Posterior cingulate gyrus (tissue), 11 donors: ENCODE results near the gene FAM219B.
"Not testable (repeated sequence)": the region's sequence is repeated elsewhere in the genome, so short reads cannot be mapped to it uniquely, and the experiment has no call there.

Experiments used
- DNase-seq, 10 donors: peaks; one replicate each; pipeline versions ENCODE4 v3.0.0 to v3.0.0-alpha.2; 2020 to 2021; ENCODE audit warnings: mixed read lengths in 3 of 10
- intact Hi-C: fragments of 100-400 bp; cut with DNase I; formaldehyde crosslinking; loops from one replicate; pipeline ENCODE4 v1.15.1; 2023

Gene FAM219B, protein sequence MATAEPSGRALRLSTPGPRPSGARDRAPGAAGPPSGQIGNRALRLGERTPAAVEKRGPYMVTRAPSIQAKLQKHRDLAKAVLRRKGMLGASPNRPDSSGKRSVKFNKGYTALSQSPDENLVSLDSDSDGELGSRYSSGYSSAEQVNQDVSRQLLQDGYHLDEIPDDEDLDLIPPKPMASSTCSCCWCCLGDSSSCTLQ

DNA sequence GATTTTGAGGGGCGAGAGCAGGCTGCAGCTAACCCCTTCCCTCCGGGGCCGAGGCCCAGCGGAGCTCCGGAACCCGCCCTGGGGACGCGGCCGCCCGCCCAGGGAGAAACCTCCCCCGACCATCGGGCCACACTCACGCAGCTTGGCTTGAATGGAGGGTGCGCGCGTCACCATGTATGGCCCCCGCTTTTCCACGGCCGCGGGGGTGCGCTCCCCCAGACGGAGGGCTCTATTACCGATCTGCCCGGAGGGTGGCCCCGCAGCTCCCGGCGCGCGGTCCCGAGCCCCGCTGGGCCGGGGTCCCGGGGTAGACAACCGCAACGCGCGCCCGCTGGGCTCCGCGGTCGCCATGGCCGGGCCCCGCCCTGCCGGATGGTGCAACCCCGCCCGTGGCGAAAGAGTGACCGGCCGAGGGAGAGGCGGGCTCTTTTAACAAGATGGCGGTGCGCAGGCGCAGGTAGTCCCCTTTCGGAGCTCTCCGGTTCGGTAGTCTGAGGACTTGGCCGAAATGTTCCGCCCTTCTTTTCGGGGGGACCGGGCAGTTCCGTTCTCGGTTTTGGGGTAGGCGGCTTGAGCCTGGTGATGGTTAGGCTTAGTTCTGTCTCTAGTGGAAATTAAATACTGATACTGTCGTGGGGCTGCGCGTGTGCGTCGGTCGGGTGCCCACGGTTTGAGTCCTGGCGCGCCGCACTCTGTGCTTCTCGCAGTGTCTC, at the start of gene FAM219B:
FAM219B (minus strand) TSS at position 402 of the 713 bp plus-strand sequence; CDS start at position 351, 51 bp downstream.
- intact Hi-C loops = loop anchor here (1.0 to 5.0 kb wide), 3 partner anchors 32 to 64 kb away; partner anchors contain the start of genes COX5A, SCAMP2 and ULK3
- DNase-seq = peak; percentile 88 to 99 (median 95)

DNA sequence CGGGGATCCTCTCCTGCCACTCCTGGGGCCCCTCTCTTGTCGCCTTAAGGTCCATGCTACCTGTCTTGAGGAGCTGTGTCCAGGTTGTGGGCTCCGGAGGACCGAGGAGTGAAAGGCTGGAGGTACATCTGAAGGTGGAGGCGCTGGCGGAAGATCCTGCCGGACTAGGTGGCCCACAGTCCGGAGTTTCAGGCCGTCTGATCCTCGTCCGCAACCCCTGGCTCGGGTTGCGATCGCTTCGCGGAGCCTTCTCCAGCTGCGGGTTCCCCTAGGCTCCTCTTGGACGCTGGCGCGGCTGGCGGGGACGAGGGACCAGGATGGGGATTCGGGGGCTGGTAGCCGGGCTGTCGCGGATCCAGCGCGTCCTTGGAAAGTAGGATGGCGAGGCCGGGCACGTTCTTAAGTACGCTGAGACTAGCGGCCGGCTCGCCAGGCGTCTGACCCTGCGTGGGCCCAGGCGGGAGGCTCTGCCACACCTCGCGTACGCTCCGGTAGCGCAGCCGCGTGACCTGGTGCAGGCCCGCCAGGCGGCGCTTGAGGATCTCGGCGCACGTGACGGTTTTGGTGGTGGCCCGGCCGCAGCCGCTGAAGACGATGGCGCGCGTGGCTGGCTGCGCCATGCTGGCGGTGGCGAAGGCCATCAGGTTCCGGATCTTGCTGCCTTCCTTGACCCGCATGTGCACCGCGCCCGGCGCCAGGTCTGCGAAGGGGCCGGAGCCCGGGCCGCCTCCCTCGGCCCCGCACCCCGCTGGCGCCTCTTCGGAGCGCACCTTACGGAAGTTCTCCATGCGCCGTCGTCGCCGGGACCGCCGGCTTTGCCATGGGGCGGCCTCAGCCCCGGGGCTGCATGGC, 49.4 kb upstream of the FAM219B start:
- peak; percentile 51 to 95 (median 66) for DNase-seq
- intact Hi-C loops = loop anchor here (1.0 to 10.0 kb wide), 3 partner anchors 17 to 321 kb away; partner anchors contain the start of gene COX5A

DNA sequence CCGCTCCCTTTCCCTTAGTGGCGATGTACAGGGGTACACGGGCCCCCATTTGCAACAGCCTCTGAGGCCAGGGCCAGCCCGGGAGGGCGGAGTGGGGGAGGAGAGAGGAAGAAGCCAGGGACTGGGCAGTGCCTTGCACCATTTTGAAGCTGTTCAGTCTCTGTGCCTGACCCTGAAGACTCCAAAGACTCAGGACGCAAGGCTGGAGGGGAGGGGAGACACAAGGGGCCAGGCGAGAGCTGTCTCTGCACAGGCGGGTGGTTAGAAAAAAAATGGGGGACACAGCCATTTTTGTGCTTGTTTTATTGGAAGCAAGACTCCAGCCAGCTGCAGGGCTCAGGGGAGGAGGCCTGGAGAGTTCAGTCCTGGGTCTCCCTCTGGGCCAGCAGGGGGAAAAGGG, 48.4 kb upstream of the FAM219B start:
- intact Hi-C loops = loop anchor here (10.0 kb wide), 1 partner anchor 320 kb away; no protein-coding TSS in a partner anchor
- DNase-seq = peak in 1 of 10 donors; percentile 64

DNA sequence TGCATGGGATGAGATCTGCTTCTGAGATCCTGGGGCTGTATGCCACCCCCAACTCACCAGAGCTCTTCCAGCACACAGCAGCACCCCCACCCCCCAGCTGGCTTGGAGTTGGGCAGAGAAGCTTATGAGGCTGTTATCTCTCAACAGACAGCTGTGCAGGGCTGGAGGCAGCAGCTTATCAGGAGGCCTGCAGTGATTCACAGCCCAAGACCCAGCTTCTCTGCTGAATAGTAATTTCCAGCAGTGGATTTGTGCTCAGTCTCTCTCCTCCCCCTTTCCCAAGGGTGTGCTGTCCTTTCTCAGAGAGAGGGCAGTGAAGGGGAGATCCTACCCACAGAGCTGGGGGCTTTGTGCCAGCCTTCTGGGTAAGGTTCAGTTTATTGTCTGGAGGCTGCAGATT, 47.9 kb upstream of the FAM219B start:
- intact Hi-C loops = loop anchor here (10.0 kb wide), 1 partner anchor 320 kb away; no protein-coding TSS in a partner anchor
- DNase-seq = peak in 3 of 10 donors; percentile 24 to 80 (median 56)

- DNase-seq = peak in 2 of 10 donors; percentile 31 to 42
- intact Hi-C loops = loop anchor here (10.0 kb wide), 1 partner anchor 316 kb away; no protein-coding TSS in a partner anchor
Measured at GRCh38 chr15:74951006-74951405, 44.4 kb upstream of the FAM219B start.

GRCh38 chr15:74950078-74950908, 43.6 kb upstream of the FAM219B start:
- peak in 8 of 10 donors; percentile 55 to 87 (median 80) for DNase-seq
- intact Hi-C loops = loop anchor here (1.0 to 10.0 kb wide), 2 partner anchors 179 to 315 kb away; no protein-coding TSS in a partner anchor

- DNase-seq = peak; percentile 89 to 99 (median 91)
- intact Hi-C loops = loop anchor here (1.0 to 2.0 kb wide), 2 partner anchors 19 to 31 kb away; partner anchors contain the start of genes FAM219B and RPP25
Measured at GRCh38 chr15:74937590-74938371, 31.1 kb upstream of the FAM219B start, which contains the start of gene COX5A. TSS of gene COX5A (minus strand) at chr15:74938073. CDS start at chr15:74938014, 59 bp downstream.

- no peak for DNase-seq
- intact Hi-C loops = no loop called here
Measured at GRCh38 chr15:74937272-74937589, 30.6 kb upstream of the FAM219B start.

GRCh38 chr15:74935193-74935592, 28.5 kb upstream of the FAM219B start:
- DNase-seq = peak in 1 of 10 donors; percentile 58
- intact Hi-C loops = not testable (repeated sequence)

DNA sequence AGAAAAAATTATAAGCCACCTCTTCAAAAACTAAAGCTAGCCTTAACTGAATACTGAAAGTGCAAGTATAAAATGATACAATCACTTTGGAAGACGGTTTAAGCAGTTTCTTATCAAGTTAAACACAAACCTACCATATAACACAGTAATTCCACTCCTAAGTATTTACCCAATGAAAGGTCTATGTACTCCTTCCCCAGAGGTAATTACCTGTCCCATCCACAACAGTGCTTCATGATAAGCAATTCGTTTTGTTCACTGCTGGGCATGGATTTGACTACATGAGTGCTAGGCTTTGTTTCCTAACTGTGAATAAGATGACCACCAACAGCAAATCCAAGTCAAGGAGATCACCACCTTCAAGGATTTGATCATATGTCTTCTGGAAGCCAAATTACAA, 26.9 kb upstream of the FAM219B start:
- DNase-seq = no peak
- intact Hi-C loops = no loop called here

DNA sequence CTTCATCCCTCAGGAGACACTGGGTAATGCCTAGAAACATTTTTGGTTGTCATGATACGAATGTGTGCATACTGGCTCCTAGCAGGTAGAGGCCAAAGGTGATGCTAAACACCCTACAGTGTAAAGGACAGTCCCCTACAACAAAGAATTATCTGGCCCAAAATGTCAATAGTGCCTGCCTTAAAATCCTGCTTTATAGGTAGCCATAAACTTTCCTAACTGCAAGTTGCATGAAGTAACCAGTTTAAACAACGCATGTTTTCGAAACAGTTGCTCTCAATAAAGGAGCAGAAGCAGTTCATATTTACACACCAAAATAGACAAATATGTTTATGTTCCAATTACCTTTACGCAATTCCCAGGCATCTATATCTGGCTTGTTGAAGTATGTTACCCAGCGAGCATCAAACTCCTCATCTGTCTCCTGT, 22.1 kb upstream of the FAM219B start:
- peak in 1 of 10 donors; percentile 3 for DNase-seq
- intact Hi-C loops = no loop called here

GRCh38 chr15:74924525-74924924, 17.9 kb upstream of the FAM219B start:
- intact Hi-C loops = no loop called here

DNA sequence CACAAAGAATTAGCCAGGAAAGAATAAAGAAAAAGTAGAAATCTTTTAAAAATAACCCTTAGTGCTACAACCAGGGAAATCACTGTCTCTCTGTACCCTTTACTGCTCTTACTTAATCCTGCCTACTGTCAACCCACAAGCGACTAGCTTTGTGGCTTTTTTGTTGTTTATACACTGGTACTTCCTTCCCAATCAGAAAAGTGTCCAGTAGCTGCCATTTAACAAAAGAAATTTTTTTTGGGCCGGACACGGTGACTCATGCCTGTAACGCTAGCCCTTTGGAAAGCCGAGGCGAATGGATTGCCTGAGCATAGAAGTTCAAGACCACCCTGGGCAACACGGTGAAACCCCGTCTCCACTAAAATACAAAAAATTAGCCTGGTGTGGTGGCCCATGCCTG, 13.8 kb upstream of the FAM219B start:
- intact Hi-C loops = no loop called here
- no peak for DNase-seq

More at GRCh38 chr15:74924525-74924924, 17.9 kb upstream of the FAM219B start:
- no peak for DNase-seq

GRCh38 chr15:74917676-74918075, 11.0 kb upstream of the FAM219B start:
- peak in 1 of 10 donors; percentile 5 for DNase-seq
- intact Hi-C loops = no loop called here

DNA sequence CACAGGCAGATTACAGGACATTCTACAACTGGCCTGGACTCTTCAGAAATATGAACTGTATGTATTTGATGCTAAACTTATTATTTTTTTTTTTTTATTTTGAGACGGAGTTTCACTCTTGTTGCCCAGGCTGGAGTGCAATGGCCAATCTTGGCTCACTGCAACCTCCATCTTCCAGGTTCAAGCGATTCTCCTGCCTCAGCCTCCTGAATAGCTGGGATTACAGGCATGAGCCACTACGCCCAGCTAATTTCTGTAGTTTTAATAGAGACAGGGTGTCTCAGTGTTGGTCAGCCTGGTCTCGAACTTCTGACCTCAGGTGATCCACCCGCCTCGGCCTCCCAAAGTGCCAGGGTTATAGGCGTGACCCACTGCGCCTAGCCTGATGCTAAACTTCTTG, 7.1 kb upstream of the FAM219B start:
- peak in 1 of 10 donors; percentile 9 for DNase-seq
- intact Hi-C loops = not testable (repeated sequence)

DNA sequence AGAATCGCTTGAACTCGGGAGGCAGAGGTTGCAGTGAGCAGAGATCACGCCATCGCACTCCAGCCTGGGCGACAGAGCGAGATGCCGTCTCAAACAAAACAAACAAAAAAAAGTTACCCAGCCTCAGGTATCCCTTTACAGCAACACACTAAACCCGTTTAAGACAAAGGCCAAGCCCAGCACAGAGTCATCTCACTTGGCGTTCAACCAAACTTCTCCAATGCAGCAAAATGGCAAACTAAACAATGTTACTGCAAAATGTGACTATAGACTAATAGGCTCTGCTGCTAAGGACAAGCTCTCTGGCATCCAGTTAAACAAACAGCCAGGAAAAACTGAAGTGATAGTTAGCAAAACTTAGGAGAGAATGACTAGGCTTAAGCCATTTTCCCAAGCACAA, 6.4 kb upstream of the FAM219B start:
- intact Hi-C loops = no loop called here
- no peak for DNase-seq

GRCh38 chr15:74908635-74909034, 2.0 kb upstream of the FAM219B start:
- intact Hi-C loops = loop anchor here (5.0 kb wide), 1 partner anchor 36 kb away; the partner anchor contains the start of gene SCAMP2
- peak in 1 of 10 donors; percentile 8 for DNase-seq

DNA sequence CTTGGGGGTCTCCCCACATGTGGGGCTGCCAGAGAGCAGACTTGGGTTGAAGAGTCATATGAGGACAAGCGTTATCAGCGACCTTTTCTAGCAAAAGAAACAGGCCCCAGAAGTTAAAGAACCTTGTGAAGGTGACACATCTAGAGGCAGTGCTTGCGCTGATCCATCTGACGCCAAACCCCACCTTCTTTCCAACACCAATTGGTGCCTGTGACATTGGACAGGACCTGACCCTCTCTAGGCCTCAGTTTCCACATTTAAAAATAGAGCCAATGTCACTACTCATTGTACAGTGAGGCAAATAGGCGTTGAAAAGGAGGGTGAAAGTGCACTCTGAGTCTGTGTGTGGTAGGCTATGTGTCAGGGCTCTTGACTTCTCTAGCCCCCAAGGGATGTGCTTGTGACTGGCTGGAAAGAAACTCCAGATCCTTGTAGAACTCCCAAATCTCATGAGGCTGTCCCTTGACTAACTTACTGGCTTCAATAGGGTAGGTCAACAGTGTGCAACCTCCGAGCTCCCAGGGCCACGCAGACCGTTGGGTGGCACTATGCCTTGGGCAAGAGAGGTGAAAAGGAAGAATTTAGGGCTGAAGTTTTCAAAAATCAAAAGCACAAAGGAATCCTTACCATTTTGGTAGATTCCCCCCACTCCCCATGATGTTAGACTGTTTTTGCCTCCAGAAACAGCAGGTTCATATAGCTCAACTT, 666 bp upstream of the FAM219B start:
- peak in 1 of 10 donors; percentile 50 for DNase-seq
- intact Hi-C loops = loop anchor here (2.0 to 5.0 kb wide), 2 partner anchors 35 to 65 kb away; partner anchors contain the start of genes SCAMP2 and ULK3
